ENCODE results near the gene ZSCAN25. TPM values are rescaled to one million over a fixed set of nuclear protein-coding genes. Genes with fewer than 3 reads are reported as not detected.

ZSCAN25 gene
- total and polyA plus RNA-seq, 2 of the 13 experiments (the other 11 are each of a cell fraction or from before 2014, with no cell fraction given), result 12.1 to 16.8 TPM

GRCh38 chr7:99677648-99678045 lies 60.9 kb downstream of the ZSCAN25 start (continued):
- TF ChIP-seq YEATS4 (CRISPR knock-in tag; IDR thresholded peaks at IDR 0.05; ENCODE audit: borderline replicate concordance), result no peak
- TF ChIP-seq KAT7 (CRISPR knock-in tag; IDR thresholded peaks at IDR 0.05; ENCODE audit: borderline replicate concordance), result 0 out of 2 replicates have a peak, but pooled peaks have one; percentile 58
- TF ChIP-seq ZNF607 (CRISPR knock-in tag; IDR thresholded peaks at IDR 0.05; ENCODE audit: borderline replicate concordance), result peak; percentile 73; the same call in 1 of the 2 replicates
- no peak for TF ChIP-seq RORA (CRISPR knock-in tag; IDR thresholded peaks at IDR 0.05)
- no peak for TF ChIP-seq KDM4B (CRISPR knock-in tag; IDR thresholded peaks at IDR 0.05)
- no peak for TF ChIP-seq ATRX (CRISPR knock-in tag; IDR thresholded peaks at IDR 0.05; ENCODE audit: borderline replicate concordance)
- TF ChIP-seq CENPBD1 (CRISPR knock-in tag; IDR thresholded peaks at IDR 0.05; ENCODE audit: borderline replicate concordance, low read depth), result 0 out of 2 replicates have a peak, but pooled peaks have one; percentile 61
- peak; percentile 62; the same call in 1 of the 2 replicates for TF ChIP-seq ETV5 (CRISPR knock-in tag; IDR thresholded peaks at IDR 0.05; ENCODE audit: borderline replicate concordance)
- peak; percentile 55; the same call in 1 of the 2 replicates for TF ChIP-seq THAP11 (CRISPR knock-in tag; IDR thresholded peaks at IDR 0.05)
- no peak for TF ChIP-seq HNRNPH1 (optimal IDR thresholded peaks at IDR 0.05; ENCODE audit: low read depth, low read length)
- no peak; the same call in 1 of the 2 replicates for TF ChIP-seq TBX3 (IDR thresholded peaks at IDR 0.05; ENCODE audit: borderline replicate concordance)
- TF ChIP-seq ZMYM4 (CRISPR knock-in tag; IDR thresholded peaks at IDR 0.05), result peak; percentile 93
- no peak for TF ChIP-seq PTBP1 (IDR thresholded peaks at IDR 0.05; ENCODE audit: low read depth, low read length, poor library complexity, severe bottlenecking)
- TF ChIP-seq, protein P1, sequence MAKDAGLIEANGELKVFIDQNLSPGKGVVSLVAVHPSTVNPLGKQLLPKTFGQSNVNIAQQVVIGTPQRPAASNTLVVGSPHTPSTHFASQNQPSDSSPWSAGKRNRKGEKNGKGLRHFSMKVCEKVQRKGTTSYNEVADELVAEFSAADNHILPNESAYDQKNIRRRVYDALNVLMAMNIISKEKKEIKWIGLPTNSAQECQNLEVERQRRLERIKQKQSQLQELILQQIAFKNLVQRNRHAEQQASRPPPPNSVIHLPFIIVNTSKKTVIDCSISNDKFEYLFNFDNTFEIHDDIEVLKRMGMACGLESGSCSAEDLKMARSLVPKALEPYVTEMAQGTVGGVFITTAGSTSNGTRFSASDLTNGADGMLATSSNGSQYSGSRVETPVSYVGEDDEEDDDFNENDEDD (CRISPR knock-in tag; IDR thresholded peaks at IDR 0.05; ENCODE audit: borderline replicate concordance), result peak; percentile 71; the same call in 1 of the 2 replicates
- TF ChIP-seq ZNF713 (CRISPR knock-in tag; IDR thresholded peaks at IDR 0.05), result no peak
- no peak for TF ChIP-seq SP1 (IDR thresholded peaks at IDR 0.05)
- TF ChIP-seq SP1 (CRISPR knock-in tag; IDR thresholded peaks at IDR 0.05), result no peak
- peak; percentile 66; the same call in 1 of the 2 replicates for TF ChIP-seq MLX (CRISPR knock-in tag; IDR thresholded peaks at IDR 0.05)
- TF ChIP-seq, protein P2, sequence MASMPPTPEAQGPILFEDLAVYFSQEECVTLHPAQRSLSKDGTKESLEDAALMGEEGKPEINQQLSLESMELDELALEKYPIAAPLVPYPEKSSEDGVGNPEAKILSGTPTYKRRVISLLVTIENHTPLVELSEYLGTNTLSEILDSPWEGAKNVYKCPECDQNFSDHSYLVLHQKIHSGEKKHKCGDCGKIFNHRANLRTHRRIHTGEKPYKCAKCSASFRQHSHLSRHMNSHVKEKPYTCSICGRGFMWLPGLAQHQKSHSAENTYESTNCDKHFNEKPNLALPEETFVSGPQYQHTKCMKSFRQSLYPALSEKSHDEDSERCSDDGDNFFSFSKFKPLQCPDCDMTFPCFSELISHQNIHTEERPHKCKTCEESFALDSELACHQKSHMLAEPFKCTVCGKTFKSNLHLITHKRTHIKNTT (CRISPR knock-in tag; IDR thresholded peaks at IDR 0.05), result no peak
- no peak for TF ChIP-seq ZBTB7A (CRISPR knock-in tag; IDR thresholded peaks at IDR 0.05)
- TF ChIP-seq ZNF431 (CRISPR knock-in tag; IDR thresholded peaks at IDR 0.05; ENCODE audit: borderline replicate concordance, low read depth), result no peak; the same call in 1 of the 2 replicates
- peak; percentile 71; the same call in 1 of the 2 replicates for TF ChIP-seq MEF2D (CRISPR knock-in tag; IDR thresholded peaks at IDR 0.05)
- no peak for TF ChIP-seq ZNF558 (CRISPR knock-in tag; IDR thresholded peaks at IDR 0.05; ENCODE audit: borderline replicate concordance)
- no peak; the same call in 1 of the 2 replicates for TF ChIP-seq ZNF724P (CRISPR knock-in tag; IDR thresholded peaks at IDR 0.05; ENCODE audit: borderline replicate concordance)
- TF ChIP-seq, protein P3, sequence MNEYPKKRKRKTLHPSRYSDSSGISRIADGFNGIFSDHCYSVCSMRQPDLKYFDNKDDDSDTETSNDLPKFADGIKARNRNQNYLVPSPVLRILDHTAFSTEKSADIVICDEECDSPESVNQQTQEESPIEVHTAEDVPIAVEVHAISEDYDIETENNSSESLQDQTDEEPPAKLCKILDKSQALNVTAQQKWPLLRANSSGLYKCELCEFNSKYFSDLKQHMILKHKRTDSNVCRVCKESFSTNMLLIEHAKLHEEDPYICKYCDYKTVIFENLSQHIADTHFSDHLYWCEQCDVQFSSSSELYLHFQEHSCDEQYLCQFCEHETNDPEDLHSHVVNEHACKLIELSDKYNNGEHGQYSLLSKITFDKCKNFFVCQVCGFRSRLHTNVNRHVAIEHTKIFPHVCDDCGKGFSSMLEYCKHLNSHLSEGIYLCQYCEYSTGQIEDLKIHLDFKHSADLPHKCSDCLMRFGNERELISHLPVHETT (CRISPR knock-in tag; conservative IDR thresholded peaks at IDR 0.05), result no peak
- TF ChIP-seq ZNF569 (CRISPR knock-in tag; IDR thresholded peaks at IDR 0.05; ENCODE audit: borderline replicate concordance), result no peak
- no peak for TF ChIP-seq BATF2 (CRISPR knock-in tag; IDR thresholded peaks at IDR 0.05)

Data from HepG2 (cell line).